ENCODE measurements around the gene ZNF319. TPM values are rescaled to one million over a fixed set of nuclear protein-coding genes. Genes with fewer than 3 reads are reported as not detected.

Gene ZNF319
- total RNA-seq, 2 donors from 2014 or later: 3.3 to 4.7 TPM

- no peaks in the 10 kb centered on the region for H3K9me3 ChIP-seq
- H3K36me3 ChIP-seq (replicated peaks in 1 of 2; ENCODE audit: insufficient read depth in 1 of 2, low read depth in 2 of 2): no peaks in the 10 kb centered on the region
- WGBS, 2 donors: 77% methylated on average over 2 of the region's 2 CpGs
- H3K4me3 ChIP-seq: no peak overlapping the region
- peaks cover 93% of the 10 kb centered on the region for H3K4me1 ChIP-seq
- TF ChIP-seq CTCF (IDR thresholded peaks at IDR 0.05): no peak
- TF ChIP-seq POLR2A (IDR thresholded peaks at IDR 0.05): no peak
- no peaks in the 10 kb centered on the region for H3K27me3 ChIP-seq
- no peak for DNase-seq
- H3K27ac ChIP-seq: peak overlapping the region in 2 of 4 donors; percentile 91 to 94
- ATAC-seq: no peak
- intact Hi-C loops (cut with DNase I): no loop called here
Measured at GRCh38 chr16:58029410-58029809, 28.9 kb upstream of the ZNF319 start.

GRCh38 chr16:58028541-58029070 lies 28.1 kb upstream of the ZNF319 start:
- peak in 2 of 4 donors; percentile 46 to 60 for DNase-seq
- intact Hi-C loops (cut with DNase I): no loop called here
- Histone ChIP-seq H3K36me3 (replicated peaks in 1 of 2; ENCODE audit: insufficient read depth in 1 of 2, low read depth in 2 of 2) (no peaks in the 10 kb centered on the region), H3K27ac (peak overlapping the region; percentile 54 to 94 (median 86)), H3K4me1 (peaks cover 93% of the 10 kb centered on the region), H3K4me3 (no peak overlapping the region), H3K9me3 (no peaks in the 10 kb centered on the region), H3K27me3 (no peaks in the 10 kb centered on the region)
- TF ChIP-seq CTCF (IDR thresholded peaks at IDR 0.05) (no peak), POLR2A (IDR thresholded peaks at IDR 0.05) (no peak)
- ATAC-seq: no peak
- 32 to 45% methylated on average over 3 to 6 of the region's 6 CpGs for WGBS, 2 donors

GRCh38 chr16:58027916-58028455 lies 27.5 kb upstream of the ZNF319 start:
- peaks cover 93% of the 10 kb centered on the region for H3K4me1 ChIP-seq
- no peak overlapping the region for H3K4me3 ChIP-seq
- intact Hi-C loops (cut with DNase I): no loop called here

GRCh38 chr16:58027161-58027915 lies 26.9 kb upstream of the ZNF319 start:
- Histone ChIP-seq H3K27me3 (no peaks in the 10 kb centered on the region), H3K4me3 (peak overlapping the region; percentile 43 to 75), H3K36me3 (replicated peaks in 1 of 2; ENCODE audit: insufficient read depth in 1 of 2, low read depth in 2 of 2) (no peaks in the 10 kb centered on the region), H3K4me1 (peaks cover 93% of the 10 kb centered on the region), H3K9me3 (no peaks in the 10 kb centered on the region), H3K27ac (peak overlapping the region; percentile 75 to 94 (median 86))
- WGBS, 2 donors: 0 to 5% methylated on average over 25 to 38 of the region's 43 CpGs
- intact Hi-C loops (cut with DNase I): no loop called here
- DNase-seq: peak; percentile 58 to 73 (median 72)
- ATAC-seq: peak; percentile 17
- TF ChIP-seq CTCF (IDR thresholded peaks at IDR 0.05) (no peak), POLR2A (IDR thresholded peaks at IDR 0.05) (peak in 2 of 3 donors; percentile 48 to 58)

More at GRCh38 chr16:58027916-58028455, 27.5 kb upstream of the ZNF319 start:
- ATAC-seq: no peak
- Histone ChIP-seq H3K27ac (peak overlapping the region; percentile 54 to 94 (median 86)), H3K27me3 (no peaks in the 10 kb centered on the region), H3K36me3 (replicated peaks in 1 of 2; ENCODE audit: insufficient read depth in 1 of 2, low read depth in 2 of 2) (no peaks in the 10 kb centered on the region), H3K9me3 (no peaks in the 10 kb centered on the region)
- TF ChIP-seq POLR2A (IDR thresholded peaks at IDR 0.05) (no peak), CTCF (IDR thresholded peaks at IDR 0.05) (no peak)
- 75 to 80% methylated on average over 3 to 8 of the region's 8 CpGs for WGBS, 2 donors
- no peak for DNase-seq
